ENCODE measurements around the gene GARIN5B.

GARIN5B gene

DNA sequence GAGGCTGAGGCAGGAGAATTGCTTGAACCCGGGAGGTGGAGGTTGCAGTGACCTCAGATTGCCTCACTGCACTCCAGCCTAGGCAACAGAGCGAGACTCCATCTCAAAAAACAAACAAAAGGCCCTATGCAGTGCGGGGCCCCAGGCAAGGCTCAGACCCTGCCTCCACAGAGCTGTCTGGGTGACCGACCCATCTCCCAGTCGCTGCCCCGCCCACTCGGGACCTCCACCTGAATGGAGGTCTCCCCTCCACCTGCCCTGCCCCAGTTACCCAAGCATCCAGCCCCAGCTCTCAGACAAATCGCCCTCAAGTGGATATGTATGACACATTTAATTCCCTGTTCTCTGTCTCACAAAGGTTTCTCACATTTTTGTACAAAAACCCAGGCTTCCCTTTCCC lies 2.2 kb upstream of the GARIN5B start:
- Histone ChIP-seq H3K27me3 (peaks cover 0 to 65% of the 10 kb centered on the region in 2 donors), H3K9me3 (no peaks in the 10 kb centered on the region), H3K4me1 (peaks cover 0 to 19% (median 13%) of the 10 kb centered on the region in 4 donors), H3K36me3 (no peaks in the 10 kb centered on the region), H3K4me3 (no peak overlapping the region), H3K27ac (no peak overlapping the region)
- intact Hi-C loops (cut with DNase I; ENCODE audit: low total_unique reads) = no loop called here
- DNase-seq = no peak
- TF ChIP-seq, protein P1, sequence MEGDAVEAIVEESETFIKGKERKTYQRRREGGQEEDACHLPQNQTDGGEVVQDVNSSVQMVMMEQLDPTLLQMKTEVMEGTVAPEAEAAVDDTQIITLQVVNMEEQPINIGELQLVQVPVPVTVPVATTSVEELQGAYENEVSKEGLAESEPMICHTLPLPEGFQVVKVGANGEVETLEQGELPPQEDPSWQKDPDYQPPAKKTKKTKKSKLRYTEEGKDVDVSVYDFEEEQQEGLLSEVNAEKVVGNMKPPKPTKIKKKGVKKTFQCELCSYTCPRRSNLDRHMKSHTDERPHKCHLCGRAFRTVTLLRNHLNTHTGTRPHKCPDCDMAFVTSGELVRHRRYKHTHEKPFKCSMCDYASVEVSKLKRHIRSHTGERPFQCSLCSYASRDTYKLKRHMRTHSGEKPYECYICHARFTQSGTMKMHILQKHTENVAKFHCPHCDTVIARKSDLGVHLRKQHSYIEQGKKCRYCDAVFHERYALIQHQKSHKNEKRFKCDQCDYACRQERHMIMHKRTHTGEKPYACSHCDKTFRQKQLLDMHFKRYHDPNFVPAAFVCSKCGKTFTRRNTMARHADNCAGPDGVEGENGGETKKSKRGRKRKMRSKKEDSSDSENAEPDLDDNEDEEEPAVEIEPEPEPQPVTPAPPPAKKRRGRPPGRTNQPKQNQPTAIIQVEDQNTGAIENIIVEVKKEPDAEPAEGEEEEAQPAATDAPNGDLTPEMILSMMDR (IDR thresholded peaks at IDR 0.05) = no peak

DNA sequence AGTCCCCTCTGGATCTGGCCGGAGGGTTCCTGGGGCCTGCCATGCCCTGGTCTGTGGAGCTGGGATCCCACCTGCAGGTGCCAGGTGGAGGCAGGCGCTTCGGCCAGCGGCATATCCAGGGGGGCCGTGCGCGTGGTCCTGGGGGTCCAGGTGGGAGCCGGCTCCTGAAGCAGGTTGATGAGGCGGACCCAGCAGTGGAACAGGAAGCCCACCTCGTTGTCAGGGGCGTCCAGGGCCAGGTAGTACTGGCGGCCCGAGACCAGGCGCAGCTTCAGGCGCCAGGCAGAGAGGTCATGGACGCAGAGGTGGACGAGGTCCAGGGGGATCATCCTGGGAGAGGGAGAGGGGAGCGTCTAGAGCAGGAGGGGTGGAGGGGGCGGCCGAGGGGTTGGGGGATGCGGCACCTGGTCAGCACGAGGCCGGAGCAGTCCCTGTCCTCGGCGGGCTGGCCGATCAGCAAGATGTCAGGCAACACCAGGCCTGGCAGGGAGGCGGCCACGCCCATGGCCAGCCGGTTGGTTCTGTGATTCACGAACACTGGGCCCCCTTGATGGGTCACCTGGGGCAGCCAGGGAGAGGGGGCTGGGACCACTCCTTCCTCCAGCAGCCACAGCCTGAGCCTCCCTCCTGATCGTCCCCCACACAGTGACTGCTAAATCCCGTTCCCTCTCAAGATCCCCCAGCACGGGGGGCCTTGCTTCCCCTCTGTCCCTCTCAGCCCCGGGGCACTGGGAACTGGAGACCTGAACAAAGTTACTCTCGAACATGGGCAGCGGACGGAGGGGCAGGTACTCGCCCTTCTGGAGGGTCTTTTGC lies 678 bp downstream of the GARIN5B start:
- Histone ChIP-seq H3K27me3 (peaks cover 0 to 56% of the 10 kb centered on the region in 2 donors), H3K27ac (no peak overlapping the region), H3K9me3 (no peaks in the 10 kb centered on the region), H3K4me1 (no peaks in the 10 kb centered on the region), H3K36me3 (no peaks in the 10 kb centered on the region), H3K4me3 (no peak overlapping the region)
- intact Hi-C loops (cut with DNase I; ENCODE audit: low total_unique reads) = no loop called here
- TF ChIP-seq, protein P1 (IDR thresholded peaks at IDR 0.05) = no peak
- no peak for DNase-seq

DNA sequence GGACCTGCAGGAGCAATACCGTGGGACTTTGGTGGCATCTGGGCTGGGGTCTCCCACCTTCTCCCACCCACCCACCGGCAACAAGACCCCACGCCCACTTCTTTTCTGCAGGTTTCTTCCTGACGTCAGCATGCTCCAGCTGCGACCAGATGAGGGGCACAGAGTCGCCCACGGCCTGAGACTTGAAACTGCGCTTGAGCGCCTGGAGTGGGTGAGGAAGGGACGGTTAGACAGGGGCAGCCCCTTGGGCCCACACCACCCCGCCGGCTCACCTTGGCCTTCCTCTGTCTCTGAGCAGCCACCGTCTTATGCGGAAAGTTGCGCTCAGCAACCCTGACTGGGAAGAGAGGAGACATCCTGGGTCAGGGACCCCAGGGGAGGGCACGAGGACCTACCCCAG lies 2.2 kb downstream of the GARIN5B start:
- intact Hi-C loops (cut with DNase I; ENCODE audit: low total_unique reads) = no loop called here
- no peak for DNase-seq

DNA sequence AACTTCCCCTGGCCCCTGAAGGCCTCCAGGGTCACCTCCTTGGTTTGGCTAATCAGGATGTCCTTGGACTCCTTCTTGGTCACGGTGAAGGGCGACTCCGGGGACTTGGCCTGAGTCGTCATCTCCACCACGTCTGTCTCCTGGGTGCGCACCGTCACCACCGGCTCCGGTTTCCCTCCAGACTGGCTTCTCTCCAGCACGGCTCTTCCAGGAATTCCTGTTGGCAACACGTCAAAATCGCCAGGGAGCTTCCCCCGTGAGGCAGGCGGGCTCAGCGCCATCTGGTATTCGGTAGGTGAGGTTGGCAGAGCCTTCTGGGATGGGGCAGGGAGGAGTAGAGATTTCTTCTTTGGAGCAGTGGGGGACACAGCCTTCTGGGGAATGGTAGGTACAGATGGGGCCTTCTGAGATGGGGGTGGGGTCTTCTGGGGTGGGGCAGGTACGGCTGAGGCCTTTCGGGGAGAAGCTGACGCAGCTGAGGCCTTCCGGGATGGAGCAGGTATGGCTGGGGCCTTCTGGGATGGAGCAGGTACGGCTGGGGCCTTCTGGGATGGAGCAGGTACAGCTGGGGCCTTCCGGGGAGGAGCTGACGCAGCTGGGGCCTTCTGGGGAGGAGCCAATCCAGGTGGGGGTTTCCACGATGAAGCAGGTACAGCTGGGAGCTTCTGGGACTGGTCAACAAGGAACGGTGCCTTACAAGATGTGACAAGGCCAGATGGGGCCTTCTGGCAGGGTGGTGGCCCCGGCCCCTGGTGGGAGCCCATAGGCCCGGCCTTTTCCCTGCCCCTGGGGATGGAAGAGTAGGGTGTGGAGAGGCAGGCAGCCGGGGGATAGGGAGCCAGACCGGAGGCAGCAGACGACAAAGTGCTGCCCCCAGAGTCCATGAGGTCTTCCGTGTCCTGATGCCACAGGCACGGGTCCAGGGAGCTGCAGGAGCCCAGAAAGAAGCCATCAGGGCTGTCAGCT lies 3.8 kb downstream of the GARIN5B start:
- H3K9me3 ChIP-seq = no peaks in the 10 kb centered on the region
- TF ChIP-seq, protein P1 (IDR thresholded peaks at IDR 0.05) = no peak
- H3K4me1 ChIP-seq = peaks cover 0 to 7% (median 4%) of the 10 kb centered on the region in 4 donors
- H3K27ac ChIP-seq = no peak overlapping the region
- peaks cover 0 to 75% of the 10 kb centered on the region in 2 donors for H3K27me3 ChIP-seq
- H3K36me3 ChIP-seq = no peaks in the 10 kb centered on the region
- DNase-seq = no peak
- intact Hi-C loops (cut with DNase I; ENCODE audit: low total_unique reads) = no loop called here
- H3K4me3 ChIP-seq = no peak overlapping the region

More for the DNA sequence above, 2.2 kb downstream of the GARIN5B start:
- H3K4me1 ChIP-seq = no peaks in the 10 kb centered on the region
- peaks cover 0 to 63% of the 10 kb centered on the region in 2 donors for H3K27me3 ChIP-seq
- TF ChIP-seq, protein P1 (IDR thresholded peaks at IDR 0.05) = no peak
- H3K27ac ChIP-seq = no peak overlapping the region
- no peaks in the 10 kb centered on the region for H3K9me3 ChIP-seq
- no peaks in the 10 kb centered on the region for H3K36me3 ChIP-seq
- no peak overlapping the region for H3K4me3 ChIP-seq

DNA sequence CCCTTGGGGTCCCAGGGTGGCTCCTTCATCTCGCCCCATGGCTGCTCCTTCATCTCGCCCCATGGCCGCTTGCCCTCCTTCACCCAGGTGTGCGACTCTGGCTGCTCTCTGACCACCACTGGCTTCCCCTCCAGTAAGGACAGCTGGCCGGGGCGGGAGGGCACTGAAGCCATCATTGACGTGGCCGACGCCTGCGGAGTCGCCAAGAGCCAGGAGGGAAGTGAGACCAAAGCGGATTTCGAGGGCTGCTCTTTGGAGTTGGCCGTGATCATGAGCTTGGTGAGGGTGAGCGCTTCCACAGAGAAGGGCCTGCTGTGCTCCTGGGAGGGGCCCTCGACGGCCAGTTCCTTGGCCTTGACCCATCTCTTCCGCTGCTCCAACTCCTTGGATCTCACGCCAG lies 4.6 kb downstream of the GARIN5B start:
- no peak for DNase-seq
- Histone ChIP-seq H3K4me1 (peaks cover 0 to 15% (median 12%) of the 10 kb centered on the region in 4 donors), H3K4me3 (no peak overlapping the region), H3K27ac (no peak overlapping the region), H3K9me3 (no peaks in the 10 kb centered on the region), H3K36me3 (no peaks in the 10 kb centered on the region), H3K27me3 (peaks cover 4 to 82% of the 10 kb centered on the region in 2 donors)
- TF ChIP-seq, protein P1 (IDR thresholded peaks at IDR 0.05) = no peak
- intact Hi-C loops (cut with DNase I; ENCODE audit: low total_unique reads) = no loop called here
